ENCODE data around the gene CCND1.

The CCND1 gene

DNA sequence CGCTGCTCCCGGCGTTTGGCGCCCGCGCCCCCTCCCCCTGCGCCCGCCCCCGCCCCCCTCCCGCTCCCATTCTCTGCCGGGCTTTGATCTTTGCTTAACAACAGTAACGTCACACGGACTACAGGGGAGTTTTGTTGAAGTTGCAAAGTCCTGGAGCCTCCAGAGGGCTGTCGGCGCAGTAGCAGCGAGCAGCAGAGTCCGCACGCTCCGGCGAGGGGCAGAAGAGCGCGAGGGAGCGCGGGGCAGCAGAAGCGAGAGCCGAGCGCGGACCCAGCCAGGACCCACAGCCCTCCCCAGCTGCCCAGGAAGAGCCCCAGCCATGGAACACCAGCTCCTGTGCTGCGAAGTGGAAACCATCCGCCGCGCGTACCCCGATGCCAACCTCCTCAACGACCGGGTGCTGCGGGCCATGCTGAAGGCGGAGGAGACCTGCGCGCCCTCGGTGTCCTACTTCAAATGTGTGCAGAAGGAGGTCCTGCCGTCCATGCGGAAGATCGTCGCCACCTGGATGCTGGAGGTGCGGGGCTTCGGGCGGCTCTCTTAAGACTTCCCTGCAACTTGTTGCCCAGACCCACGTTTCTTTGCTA, at the start of gene CCND1:
CCND1 (plus strand) TSS at position 162 of the 587 bp plus-strand sequence; CDS start at position 320, 158 bp downstream.
- DNase-seq, result no peak

DNA sequence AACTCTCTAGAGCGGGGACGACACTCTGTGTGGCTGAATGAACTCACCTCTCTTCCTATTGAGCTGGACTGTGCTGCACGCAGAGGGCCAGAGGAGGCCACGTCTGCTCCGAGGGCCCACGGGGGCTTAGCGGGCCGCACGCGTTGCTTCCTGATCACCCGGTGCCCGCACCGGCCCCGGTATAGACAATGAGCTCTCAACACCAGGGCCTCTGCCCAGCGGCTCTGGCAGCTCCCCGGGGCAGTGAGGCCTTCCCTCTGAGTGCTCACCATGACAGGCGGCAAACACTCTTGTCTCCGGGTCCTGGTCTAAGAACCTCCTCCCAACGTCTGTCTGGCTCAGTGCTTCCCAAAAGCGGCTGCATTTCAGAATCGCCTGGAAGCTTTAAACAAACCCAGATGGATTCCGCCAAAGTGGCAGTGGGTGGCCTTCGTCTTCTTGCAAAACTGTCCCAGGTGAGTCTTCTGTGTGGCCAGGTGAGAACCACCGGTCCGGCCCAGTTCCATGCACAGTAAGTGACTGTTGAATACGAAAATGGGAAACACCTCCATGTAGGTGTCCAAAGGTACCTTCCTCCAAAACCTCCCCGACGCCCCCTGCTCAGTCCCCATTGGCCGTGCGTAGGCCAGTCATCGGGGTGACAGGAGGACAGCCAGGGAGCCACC, 47.8 kb upstream of the CCND1 start:
- DNase-seq, result no peak

DNA sequence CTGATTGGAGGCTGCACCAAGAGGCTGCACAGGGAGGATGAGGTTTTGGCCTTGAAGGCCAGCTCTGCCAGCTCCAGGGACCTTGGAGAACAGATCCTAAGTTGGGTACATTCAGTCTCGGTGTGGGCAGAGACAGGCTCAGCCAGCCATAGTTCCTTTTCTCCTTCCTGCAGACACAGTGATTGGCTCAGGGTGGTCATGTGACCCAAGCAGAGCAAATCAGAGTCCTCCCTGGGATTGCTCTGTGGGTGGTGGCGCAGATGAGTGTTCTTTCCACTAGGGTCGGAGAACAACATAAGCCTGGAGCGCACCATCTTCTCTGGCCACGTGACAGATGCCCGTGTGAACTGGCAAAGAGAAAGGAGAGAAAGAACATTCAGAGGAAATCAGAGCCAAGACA, 47.1 kb upstream of the CCND1 start:
- DNase-seq, result no peak

DNA sequence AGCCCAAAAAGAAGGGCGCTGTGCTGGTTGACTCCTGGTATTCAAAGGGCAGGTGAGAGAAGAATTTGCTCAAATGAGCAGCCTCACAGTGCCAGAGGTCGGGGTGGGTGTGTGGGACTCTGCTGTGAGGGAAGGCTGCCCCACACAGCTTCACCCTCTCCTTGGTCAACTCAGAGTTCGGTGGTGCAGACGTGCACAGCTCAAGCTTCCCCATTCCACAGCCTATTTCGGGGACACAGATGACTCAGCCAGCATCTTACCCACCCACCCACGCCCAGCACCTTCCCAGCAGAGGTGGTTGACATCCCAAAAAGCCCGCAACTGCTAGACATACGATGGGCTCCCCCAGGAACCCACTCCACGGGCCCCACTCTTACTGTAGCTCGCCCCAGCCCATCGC, 46.5 kb upstream of the CCND1 start:
- DNase-seq, result no peak

DNA sequence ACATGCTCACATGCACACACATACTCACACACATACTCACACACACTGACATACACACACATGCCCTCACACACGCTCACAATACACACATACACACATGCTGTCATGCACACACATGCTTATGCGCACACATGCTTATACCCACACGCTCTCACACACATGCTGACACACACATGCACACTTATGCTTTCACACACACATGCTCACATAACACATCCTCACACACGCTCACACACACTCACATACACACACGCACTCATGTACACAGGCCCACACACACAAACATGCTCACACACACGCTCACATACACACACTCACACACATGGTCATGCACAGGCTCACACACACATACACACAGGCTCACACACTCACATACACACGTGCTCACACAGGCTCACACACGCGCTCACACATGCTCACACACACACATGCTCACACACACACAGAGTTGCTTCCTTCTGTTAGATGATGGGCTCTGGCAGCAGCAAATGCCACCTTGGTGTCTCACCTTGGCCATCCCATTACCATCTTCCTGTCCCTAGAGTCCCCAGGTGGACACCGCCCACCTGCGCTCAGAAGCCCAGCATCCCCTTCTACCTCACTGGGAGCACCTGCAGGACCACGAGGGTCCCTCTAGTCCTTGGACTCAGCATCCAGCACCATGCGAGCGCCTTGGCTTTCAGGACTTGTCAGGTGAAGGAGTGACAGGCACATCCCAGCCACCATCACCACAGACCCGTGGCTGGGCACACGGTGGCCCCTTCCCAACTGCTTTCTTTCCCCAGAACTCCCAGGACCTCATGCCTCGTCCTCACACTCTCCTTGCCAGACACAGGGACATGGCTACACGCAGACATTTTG, 44.9 kb upstream of the CCND1 start:
- DNase-seq, result no peak

DNA sequence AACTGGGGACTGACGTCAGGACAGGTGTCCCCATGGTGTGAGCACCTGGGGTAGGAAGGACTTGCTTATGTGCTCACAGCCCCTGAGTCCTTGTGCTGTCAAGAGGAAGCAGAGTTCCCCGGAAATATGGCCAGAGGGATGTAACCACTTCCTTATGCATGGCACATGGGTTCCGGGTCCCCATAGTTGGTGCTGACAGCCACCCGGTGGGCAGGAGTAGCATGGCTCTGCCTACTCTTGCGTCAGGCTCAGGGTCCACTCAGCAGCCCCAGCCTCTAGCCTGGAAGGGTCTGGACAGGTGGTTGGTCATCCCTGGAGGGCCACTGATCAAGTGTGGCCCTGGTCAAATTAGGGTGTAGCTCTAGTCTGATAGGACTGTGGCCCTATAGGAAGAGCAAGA, 42.8 kb upstream of the CCND1 start:
- DNase-seq, result no peak

DNA sequence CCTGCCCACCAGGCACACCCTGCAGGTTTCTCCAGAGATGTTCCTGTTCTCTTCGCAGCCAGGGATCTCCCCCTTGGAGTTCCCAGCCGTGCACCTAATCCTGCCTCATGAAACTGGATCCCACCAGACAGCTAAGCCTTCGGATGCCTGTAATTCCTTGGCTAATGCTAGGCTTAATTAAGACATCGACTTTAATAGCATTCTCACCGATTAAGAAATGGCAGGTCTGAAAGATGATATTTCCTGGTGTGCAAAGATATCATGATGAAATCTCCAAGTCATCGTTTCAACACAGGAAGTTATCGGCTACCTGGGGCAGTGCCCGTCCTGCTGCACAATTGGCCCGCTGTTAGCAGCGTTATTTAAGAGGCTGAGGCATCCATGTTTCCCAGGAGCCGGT, 41.5 kb upstream of the CCND1 start:
- no peak for DNase-seq

DNA sequence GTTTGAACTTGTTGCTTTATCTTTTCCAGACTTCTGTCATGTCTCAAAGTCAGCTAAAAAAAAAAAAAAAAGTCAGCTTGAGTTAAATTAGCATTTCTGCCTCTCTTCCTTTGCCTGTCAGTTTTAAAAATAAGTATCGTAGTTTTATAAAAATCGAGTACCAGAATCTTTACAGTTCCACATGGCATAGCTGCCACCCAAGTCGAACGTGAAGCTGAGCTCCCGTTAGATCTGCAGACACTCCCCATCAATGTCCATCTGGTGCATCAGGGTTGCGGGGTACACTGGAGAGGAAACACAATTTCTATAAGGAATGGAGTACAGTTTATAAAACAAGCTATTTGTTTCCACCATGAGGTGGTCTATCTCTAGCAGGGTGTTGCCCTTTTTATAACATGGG, 41.0 kb upstream of the CCND1 start:
- DNase-seq, result no peak

DNA sequence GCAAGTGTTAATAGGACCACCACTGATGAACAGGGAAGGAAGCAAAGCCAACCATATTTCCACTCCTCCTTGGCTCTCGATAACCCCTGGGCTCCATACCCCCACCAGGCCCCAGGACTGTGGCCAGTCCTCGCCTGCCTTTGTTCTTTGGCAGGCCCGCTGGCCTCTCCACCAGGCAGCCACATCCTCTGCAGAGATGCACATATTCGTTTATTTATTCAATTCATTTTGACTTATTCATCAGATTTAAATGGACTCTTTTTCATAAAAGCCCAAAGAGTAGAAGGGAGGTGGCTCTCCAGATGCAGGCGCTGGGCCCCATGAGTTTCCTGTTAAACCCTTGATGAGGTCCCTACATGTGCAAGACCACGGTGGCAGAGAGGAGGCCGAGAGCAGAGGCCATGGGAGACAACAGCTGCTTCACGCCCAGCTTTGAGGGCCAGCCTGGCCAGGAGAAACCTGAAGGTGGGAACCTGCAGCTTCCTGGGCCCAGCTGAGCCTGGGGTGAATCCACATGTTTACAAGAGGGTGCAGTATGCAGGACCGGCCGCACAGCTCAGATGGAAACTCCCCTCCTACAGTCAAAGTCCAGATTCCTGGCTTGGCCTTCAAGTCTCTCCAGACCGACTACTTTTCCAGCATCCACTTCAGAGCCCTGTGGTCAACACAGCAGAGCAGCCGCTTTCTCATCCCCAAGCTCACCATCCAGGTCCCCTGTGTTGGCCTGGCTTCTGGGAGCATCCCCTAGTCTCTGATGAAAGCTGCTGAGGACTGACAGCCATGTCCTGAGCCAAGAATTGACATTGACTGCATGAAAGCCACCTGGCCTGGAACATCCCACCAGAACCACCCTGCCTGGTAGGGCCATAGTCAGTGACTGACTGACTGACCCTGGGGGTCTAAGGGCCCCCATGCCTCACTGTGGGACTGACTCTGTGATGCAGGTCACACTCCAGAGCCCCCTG, 39.7 kb upstream of the CCND1 start:
- no peak for DNase-seq

DNA sequence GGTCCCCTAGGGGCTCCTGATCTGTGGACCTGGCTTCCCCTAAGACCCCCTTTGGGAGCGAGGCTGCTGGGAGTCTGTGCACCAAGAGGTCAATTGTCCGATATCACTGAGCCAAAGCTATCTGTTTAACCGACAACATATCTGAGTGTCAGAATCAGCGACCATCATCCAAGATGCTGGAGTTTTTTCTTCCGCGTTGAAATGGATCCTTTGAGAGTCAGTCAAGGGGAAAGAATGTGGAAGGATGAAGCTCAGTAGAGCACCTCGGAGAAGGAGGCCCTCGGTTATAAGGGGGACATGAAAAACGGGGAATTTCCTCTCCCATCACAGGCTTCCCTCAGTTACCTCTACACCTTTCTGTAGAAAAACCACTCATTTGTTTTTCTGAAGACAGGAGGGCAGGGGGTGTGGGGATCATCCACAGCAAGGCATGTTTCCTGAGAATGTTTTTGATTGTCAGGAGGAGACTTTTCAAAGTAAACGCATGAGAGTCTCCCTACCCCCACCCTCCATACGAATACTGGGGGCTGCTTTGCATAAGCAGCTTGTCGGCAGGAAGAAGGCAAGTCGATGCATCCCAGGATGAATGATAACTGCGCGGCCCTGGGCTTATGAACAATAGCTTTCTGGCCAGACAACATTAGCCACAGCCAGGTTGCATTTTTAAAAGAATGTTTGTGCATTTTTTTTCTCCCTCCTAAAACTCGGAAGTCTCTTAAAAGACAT, 37.7 kb upstream of the CCND1 start:
- no peak for DNase-seq

DNA sequence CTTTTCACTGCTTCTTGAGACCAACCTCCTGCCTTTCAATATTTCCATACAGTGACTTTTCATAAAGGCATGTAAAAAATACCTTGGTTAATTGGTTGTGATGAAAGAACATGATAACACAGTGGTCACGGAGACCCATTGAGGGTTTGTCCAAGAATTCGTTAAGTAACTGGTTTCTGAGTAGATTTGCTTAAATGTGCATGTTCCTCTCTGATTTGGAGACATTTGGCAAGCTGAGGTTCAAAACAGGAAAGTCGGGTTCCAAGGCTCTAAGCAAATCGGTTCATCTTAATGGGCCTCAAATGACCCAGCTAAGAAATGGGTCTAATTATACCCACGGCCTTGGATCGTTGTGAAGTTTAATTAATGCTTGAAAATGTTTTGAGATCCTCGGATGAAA, 36.9 kb upstream of the CCND1 start:
- DNase-seq, result no peak

DNA sequence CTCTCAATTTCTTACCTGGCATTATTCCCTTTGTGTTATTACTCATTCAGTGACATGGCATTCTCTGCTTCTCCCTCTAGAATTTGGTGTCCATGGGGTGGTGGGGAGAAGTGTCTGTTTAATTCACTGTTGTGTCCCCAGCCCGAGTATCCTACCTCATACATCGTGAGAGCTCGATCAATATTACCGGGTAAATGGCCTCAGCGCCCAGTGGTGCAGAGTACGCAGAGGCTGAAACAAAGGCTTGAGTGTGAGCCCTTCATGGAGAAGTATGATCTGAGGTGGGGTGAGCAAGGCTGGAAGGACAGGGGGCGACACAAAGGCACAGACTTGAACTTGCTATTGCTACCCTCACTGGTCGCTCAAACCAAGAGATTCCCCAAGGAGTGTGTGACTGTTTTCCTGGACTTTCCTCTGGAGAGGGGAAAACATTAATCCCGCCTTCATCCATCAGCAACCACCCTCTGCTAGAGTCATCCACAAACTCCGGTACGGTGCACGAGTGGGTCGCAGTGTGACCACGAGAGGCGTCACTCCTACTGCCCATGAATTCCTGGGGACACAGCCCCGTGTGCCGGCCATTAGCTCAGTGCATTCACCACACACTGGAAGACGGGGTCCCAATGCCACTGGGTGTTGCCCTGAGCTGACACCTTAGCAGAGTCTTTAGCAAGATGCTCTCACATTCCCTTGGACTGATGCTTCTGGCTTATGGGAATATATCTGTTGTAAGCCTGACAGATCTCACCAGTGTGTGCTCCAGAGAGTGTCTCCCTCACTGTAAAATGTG, 35.0 kb upstream of the CCND1 start:
- no peak for DNase-seq

DNA sequence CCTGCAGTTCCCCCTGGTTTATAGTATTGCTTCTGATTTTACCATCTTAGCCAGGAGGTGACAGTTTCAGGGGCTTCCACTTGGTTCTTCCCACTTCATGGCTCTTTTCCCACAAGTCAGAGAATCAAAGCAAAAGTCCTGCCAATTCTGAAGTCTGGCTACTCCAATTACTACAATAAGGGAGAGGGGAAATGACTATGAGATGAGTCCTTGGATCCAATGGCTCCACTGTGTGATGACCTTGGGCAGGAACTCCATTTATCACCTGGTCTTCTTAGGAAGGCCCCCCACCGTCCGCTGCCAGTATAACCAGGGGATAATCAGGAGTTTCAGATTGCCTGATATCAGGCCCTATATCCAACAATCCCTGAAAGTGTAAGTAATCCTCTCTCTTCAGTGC, 31.6 kb upstream of the CCND1 start:
- no peak for DNase-seq

DNA sequence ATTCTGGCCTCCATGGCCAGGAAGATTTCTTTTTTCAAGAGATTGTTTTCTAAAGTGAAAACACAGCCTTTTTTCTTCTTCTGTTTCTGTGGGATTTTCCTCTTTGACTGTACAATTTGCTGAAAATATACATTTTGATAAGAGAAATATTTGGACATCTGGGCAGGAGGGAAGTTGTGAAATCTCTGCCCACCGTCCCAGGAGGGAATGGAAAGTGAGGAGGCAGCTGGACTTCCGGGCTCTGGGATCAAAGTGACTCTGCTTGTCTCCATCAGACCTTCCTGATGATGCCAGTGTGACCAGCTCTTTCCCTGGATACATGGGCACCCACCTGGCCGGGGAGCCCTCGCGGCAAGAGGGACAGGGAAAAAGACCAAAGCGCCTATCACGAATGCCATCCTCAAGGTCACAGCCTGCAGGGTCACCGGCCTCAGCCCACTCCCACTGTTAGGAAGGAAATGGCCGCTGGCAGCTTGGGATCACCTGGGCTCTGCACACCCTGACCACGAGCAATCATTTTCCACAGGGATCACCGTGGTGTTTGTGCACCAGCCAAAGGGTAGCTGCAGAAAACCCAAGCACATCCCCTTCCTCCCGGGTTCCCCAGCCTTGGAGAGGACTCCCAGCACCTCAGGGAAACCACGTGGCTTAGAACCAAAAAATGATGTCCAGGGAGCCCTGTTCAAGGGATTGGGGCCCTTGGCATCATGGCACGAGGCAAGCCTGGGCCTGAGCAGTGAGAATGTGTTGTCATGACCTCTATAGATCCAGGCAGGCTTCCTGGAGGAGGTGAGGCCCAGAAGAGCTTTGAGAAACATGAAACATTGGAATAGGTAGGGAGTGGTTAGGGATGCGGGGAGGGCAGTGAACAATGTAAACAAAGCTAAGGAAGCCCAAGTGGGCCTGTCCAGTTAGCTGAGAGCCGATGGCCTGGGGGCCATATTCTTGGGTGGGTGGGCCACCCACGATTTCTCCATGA, 29.1 kb upstream of the CCND1 start:
- DNase-seq, result no peak

DNA sequence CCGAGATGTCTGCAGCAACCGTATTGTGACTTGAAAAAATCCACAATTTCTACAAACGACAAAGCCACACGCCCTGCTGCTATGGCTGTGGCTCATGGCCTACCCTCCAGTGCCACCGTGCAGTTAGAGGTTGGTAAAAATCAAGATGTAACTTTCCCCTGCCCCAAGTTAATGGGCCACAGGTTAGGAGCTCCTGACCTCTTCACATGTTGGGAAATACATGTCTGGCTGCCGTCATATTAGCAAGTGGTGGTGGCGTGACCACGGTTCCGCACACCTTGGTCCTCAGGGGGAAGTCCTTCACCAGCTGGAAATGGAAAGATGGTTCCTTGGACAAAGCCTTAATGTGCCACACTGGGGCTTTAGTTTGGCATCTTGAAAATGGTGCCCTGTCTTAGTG, 27.4 kb upstream of the CCND1 start:
- DNase-seq, result no peak

DNA sequence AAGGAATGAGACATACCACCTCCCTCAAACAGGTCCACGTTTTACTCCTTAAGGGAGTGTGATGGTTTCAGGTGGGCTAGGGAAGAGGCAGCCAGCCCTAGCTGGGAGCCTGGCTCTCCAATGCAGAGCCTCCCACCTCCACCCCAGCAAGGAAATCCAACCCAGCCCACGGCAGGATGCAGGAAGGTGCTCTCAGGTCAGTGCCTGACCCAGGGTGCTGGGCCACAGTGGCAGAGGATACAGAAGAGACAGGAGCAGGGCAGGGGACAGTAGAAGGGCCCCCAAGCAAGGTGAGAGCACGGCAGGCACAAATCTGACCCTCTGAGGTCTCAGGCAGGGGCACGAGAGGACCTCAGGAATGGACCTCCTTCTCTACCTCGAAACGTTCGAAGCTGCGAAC, 26.9 kb upstream of the CCND1 start:
- DNase-seq, result no peak

DNA sequence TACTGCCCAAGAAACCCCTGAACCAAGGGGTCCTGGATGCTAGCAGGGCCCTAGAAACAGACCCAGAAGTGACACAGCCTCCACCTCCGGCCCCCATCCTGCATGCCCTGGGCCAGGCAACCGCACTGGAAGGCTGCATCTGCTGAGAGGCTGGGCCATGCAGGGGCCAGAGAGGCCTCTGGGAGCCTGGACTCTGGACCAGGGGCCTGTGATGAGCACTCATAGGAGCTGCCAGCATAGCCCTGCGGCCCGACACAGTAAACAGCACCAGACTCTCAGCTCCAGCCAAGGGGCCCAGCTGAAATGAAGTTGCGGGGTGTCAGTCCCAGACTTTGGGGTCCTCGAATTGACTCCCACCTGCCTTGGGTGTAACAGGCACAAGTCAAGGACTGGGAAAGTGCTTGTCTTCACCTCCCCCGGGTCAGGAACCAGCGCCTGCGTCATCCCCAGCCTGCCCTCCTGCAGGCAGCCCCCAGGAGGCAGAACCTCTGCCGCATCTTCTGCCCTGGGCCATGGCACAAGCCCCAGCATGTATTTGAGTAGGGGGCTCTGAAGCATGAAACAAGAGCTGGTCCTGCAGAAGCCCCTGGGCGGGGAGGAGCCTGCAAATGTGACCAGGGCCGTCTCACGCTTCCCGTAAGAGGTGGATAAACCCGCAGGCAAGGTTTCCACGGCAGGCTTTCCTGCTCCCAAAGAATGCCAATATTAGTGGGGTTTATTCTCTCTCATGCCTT, 25.2 kb upstream of the CCND1 start:
- no peak for DNase-seq

DNA sequence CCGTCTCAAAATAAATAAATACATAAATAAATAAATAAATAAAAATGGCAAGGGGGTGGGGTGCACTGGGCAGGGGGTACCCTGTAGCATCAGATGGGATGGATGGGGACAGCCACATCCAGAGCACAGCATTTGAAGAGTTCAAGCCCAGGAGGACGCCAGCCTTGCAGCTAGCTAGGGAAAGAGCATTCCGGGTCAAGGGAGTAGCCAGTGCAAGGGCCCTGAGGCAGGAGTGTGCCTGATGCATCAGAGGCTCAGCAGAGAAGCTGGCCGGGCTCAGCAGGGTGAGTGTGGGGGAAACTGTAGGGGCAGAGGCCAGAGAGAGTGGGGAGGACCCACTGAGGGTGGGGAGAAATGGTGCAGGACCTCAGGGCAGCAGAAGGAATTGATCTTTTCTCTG, 23.7 kb upstream of the CCND1 start:
- DNase-seq, result no peak

DNA sequence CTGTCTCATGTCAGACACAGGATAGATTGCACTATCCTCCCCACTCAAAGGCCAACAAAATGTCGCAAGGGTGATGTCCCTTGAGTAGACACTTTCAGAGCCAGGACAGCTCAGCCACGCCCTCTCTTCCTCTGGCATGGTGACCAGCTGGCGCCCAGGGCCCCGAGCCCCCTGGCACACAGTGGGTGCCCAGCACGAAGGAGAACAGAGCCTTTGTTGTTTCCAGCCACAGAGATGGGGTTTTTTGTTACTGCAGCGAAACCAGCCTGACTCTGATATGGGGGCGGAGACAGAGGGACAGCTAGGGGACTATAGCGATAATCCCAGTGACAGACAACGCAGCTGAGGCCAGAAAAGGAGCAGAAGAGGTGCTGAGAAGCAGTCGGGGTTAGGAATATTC, 23.3 kb upstream of the CCND1 start:
- no peak for DNase-seq

Data from NCI-H2081 (cell line).